ENCODE measurements around the gene ZC2HC1C.
"Not testable (repeated sequence)": the region's sequence is repeated elsewhere in the genome, so short reads cannot be mapped to it uniquely, and the experiment has no call there.

ZC2HC1C gene

GRCh38 chr14:75098212-75098611 is 28.8 kb downstream of the ZC2HC1C start:
- no peak for DNase-seq

- DNase-seq = no peak
Observed at GRCh38 chr14:75098682-75099081, 29.2 kb downstream of the ZC2HC1C start.

GRCh38 chr14:75101491-75101890 is 32.0 kb downstream of the ZC2HC1C start:
- no peak for DNase-seq

- DNase-seq = no peak
Observed at GRCh38 chr14:75107186-75107585, 37.7 kb downstream of the ZC2HC1C start.

- DNase-seq = no peak
Observed at GRCh38 chr14:75109877-75110276, 40.4 kb downstream of the ZC2HC1C start.

- DNase-seq = no peak
Observed at GRCh38 chr14:75113932-75114539, 44.6 kb downstream of the ZC2HC1C start.

- no peak for DNase-seq
Observed at GRCh38 chr14:75119056-75119455, 49.6 kb downstream of the ZC2HC1C start.

- no peak for DNase-seq
Observed at GRCh38 chr14:75120541-75121291, 51.3 kb downstream of the ZC2HC1C start.

GRCh38 chr14:75121552-75121951 is 52.1 kb downstream of the ZC2HC1C start:
- DNase-seq = no peak

- DNase-seq = no peak
Observed at GRCh38 chr14:75123991-75124390, 54.5 kb downstream of the ZC2HC1C start.

- DNase-seq = no peak
Observed at GRCh38 chr14:75125617-75126016, 56.2 kb downstream of the ZC2HC1C start.

GRCh38 chr14:75126121-75126544 is 56.7 kb downstream of the ZC2HC1C start:
- peak; percentile 49 for DNase-seq

- DNase-seq = peak; percentile 93
Observed at GRCh38 chr14:75126679-75127473, 57.4 kb downstream of the ZC2HC1C start, which contains the start of gene NEK9. TSS of gene NEK9 (minus strand) at chr14:75127048. CDS start at chr14:75126921, 127 bp downstream.

GRCh38 chr14:75127474-75127820 is 58.0 kb downstream of the ZC2HC1C start:
- DNase-seq = not testable (repeated sequence)

- no peak for DNase-seq
Observed at GRCh38 chr14:75127903-75128595, 58.6 kb downstream of the ZC2HC1C start.

GRCh38 chr14:75128596-75128990 is 59.2 kb downstream of the ZC2HC1C start:
- no peak for DNase-seq
